Activated CD8-positive, alpha-beta T cell treated with anti-CD3 and anti-CD28 coated beads, Interleukin-2, amount 10 ng/mL, durations not matched to agents 7 days and 5 days (primary cell): ENCODE data around the gene NKX2-1. TPM values are rescaled to one million over a fixed set of nuclear protein-coding genes. Genes with fewer than 3 reads are reported as not detected.
"Not testable (repeated sequence)": the region's sequence is repeated elsewhere in the genome, so short reads cannot be mapped to it uniquely, and the experiment has no call there.

Experiments
- ATAC-seq: fragments of 150-1000 bp; cut with Tn5 transposase; one replicate; pipeline ENCODE4 v1.10.0; 2021; ENCODE audit warnings: moderate library complexity
- CTCF ChIA-PET: fragments of 350-600 bp; sonication (Branson Sonifier 250); formaldehyde crosslinking; loops from one replicate; lab custom pipeline; 2021; ENCODE audit warnings: antibody characterized with exemption; lab: Charles Lee
- POLR2A ChIA-PET: fragments of 350-600 bp; sonication (Branson Sonifier 250); formaldehyde crosslinking; loops from one replicate; lab custom pipeline; 2021; ENCODE audit warnings: antibody characterized with exemption; lab: Charles Lee
- DNase-seq: peaks from one replicate; pipeline ENCODE4 v3.0.0-alpha.2; 2020
- H3K27ac Mint-ChIP-seq: one replicate; pipeline ENCODE4 v1.8.0; 2021; ENCODE audit warnings: mild to moderate bottlenecking, mixed read lengths
- H3K27me3 Mint-ChIP-seq: one replicate; pipeline ENCODE4 v1.8.0; 2021; ENCODE audit warnings: low read depth, mixed read lengths
- H3K36me3 Mint-ChIP-seq: one replicate; pipeline ENCODE4 v1.8.0; 2021; ENCODE audit warnings: low read depth, mixed read lengths
- H3K4me1 Mint-ChIP-seq: one replicate; pipeline ENCODE4 v1.8.0; 2021; ENCODE audit warnings: low read depth, mixed read lengths
- H3K4me3 Mint-ChIP-seq: one replicate; pipeline ENCODE4 v1.8.0; 2021; ENCODE audit warnings: mild to moderate bottlenecking, mixed read lengths
- H3K9me3 Mint-ChIP-seq: one replicate; pipeline ENCODE4 v1.8.0; 2022; ENCODE audit warnings: mixed read lengths; ENCODE audit not compliant: insufficient read depth
- total RNA-seq, 2 experiments: library from RNA; stranded (reverse); gene quantifications; one replicate each; pipeline ENCODE4 v1.2.3, GENCODE V29; 2021

The NKX2-1 gene
- not detected for total RNA-seq

GRCh38 chr14:36519431-36520321 is at the start of gene NKX2-1:
NKX2-1 (minus strand) TSS chr14:36520232; CDS start chr14:36520129, 103 bp downstream.
- CTCF ChIA-PET = no interaction called here
- Mint-ChIP-seq H3K27me3 (peaks cover 73% of the 10 kb centered on the region), H3K36me3 (peaks cover 4% of the 10 kb centered on the region), H3K4me3 (peak within 1 kb of the TSS; percentile 44), H3K4me1 (peaks cover 7% of the 10 kb centered on the region), H3K27ac (peak within 1 kb of the TSS; percentile 49), H3K9me3 (peaks cover 7% of the 10 kb centered on the region)
- no peak for DNase-seq
- POLR2A ChIA-PET = no interaction called here
- ATAC-seq = no peak

- no peak overlapping the region for H3K27ac Mint-ChIP-seq
- DNase-seq (peak; percentile 36), ATAC-seq (no peak)
Observed at GRCh38 chr14:36556811-36557433, 36.9 kb upstream of the NKX2-1 start.

GRCh38 chr14:36555998-36556743 is 36.1 kb upstream of the NKX2-1 start:
- ChIA-PET CTCF (interaction anchor here (0.6 to 4.2 kb wide), 8 partner anchors 9 to 674 kb away, joined by 3 to 33 read pairs (median 4); no protein-coding TSS in a partner anchor), POLR2A (no interaction called here)
- no peak overlapping the region for H3K27ac Mint-ChIP-seq

More at GRCh38 chr14:36556811-36557433, 36.9 kb upstream of the NKX2-1 start:
- ChIA-PET CTCF (interaction anchor here (1.1 to 2.0 kb wide), 3 partner anchors 32 to 675 kb away, joined by 4 to 5 read pairs (median 4); no protein-coding TSS in a partner anchor), POLR2A (no interaction called here)
- Mint-ChIP-seq H3K4me3 (no peak overlapping the region), H3K36me3 (no peaks in the 10 kb centered on the region), H3K4me1 (no peaks in the 10 kb centered on the region), H3K9me3 (no peaks in the 10 kb centered on the region), H3K27me3 (peaks cover 8% of the 10 kb centered on the region)

GRCh38 chr14:36553656-36554260 is 33.7 kb upstream of the NKX2-1 start:
- Mint-ChIP-seq H3K4me3 (no peak overlapping the region), H3K36me3 (no peaks in the 10 kb centered on the region), H3K27ac (no peak overlapping the region), H3K9me3 (no peaks in the 10 kb centered on the region), H3K4me1 (no peaks in the 10 kb centered on the region), H3K27me3 (no peaks in the 10 kb centered on the region)
- ATAC-seq = no peak
- CTCF ChIA-PET = interaction anchor here (0.6 to 4.2 kb wide), 11 partner anchors 8 to 391 kb away, joined by 3 to 33 read pairs (median 3); no protein-coding TSS in a partner anchor
- DNase-seq = peak; percentile 22
- POLR2A ChIA-PET = no interaction called here

More at GRCh38 chr14:36555998-36556743, 36.1 kb upstream of the NKX2-1 start:
- Mint-ChIP-seq H3K9me3 (no peaks in the 10 kb centered on the region), H3K36me3 (no peaks in the 10 kb centered on the region), H3K4me1 (no peaks in the 10 kb centered on the region), H3K4me3 (no peak overlapping the region), H3K27me3 (peaks cover 3% of the 10 kb centered on the region)
- ATAC-seq (no peak), DNase-seq (no peak)

GRCh38 chr14:36550899-36551298 is 30.9 kb upstream of the NKX2-1 start:
- DNase-seq (no peak), ATAC-seq (no peak)
- no peaks in the 10 kb centered on the region for H3K4me1 Mint-ChIP-seq
- H3K4me3 Mint-ChIP-seq = no peak overlapping the region
- H3K27ac Mint-ChIP-seq = no peak overlapping the region
- H3K27me3 Mint-ChIP-seq = no peaks in the 10 kb centered on the region
- H3K9me3 Mint-ChIP-seq = no peaks in the 10 kb centered on the region
- no peaks in the 10 kb centered on the region for H3K36me3 Mint-ChIP-seq
- POLR2A ChIA-PET = no interaction called here
- CTCF ChIA-PET = no interaction called here

- CTCF ChIA-PET = interaction anchor here (1.8 kb wide), 1 partner anchor 9 kb away, joined by 7 read pairs; no protein-coding TSS in a partner anchor
- POLR2A ChIA-PET, H3K4me1 Mint-ChIP-seq, H3K27me3 Mint-ChIP-seq, H3K9me3 Mint-ChIP-seq, H3K4me3 Mint-ChIP-seq, DNase-seq, H3K27ac Mint-ChIP-seq, H3K36me3 Mint-ChIP-seq, ATAC-seq: not testable (repeated sequence)
Observed at GRCh38 chr14:36544280-36544679, 24.2 kb upstream of the NKX2-1 start.

GRCh38 chr14:36538051-36538450 is 18.0 kb upstream of the NKX2-1 start:
- CTCF ChIA-PET = interaction anchor here (0.7 to 1.0 kb wide), 2 partner anchors 8 to 12 kb away, joined by 3 read pairs; no protein-coding TSS in a partner anchor
- H3K4me1 Mint-ChIP-seq = no peaks in the 10 kb centered on the region
- H3K4me3 Mint-ChIP-seq = no peak overlapping the region
- DNase-seq = no peak
- ATAC-seq = no peak
- H3K27me3 Mint-ChIP-seq = peaks cover 6% of the 10 kb centered on the region
- no peaks in the 10 kb centered on the region for H3K9me3 Mint-ChIP-seq
- no peaks in the 10 kb centered on the region for H3K36me3 Mint-ChIP-seq
- POLR2A ChIA-PET = interaction anchor here (0.6 kb wide), 1 partner anchor 1176 kb away, joined by 3 read pairs; no protein-coding TSS in a partner anchor
- no peak overlapping the region for H3K27ac Mint-ChIP-seq

- POLR2A ChIA-PET = no interaction called here
- peaks cover 37% of the 10 kb centered on the region for H3K27me3 Mint-ChIP-seq
Observed at GRCh38 chr14:36529062-36529461, 9.0 kb upstream of the NKX2-1 start.

GRCh38 chr14:36525746-36526099 is 5.7 kb upstream of the NKX2-1 start:
- POLR2A ChIA-PET = no interaction called here
- Mint-ChIP-seq H3K36me3 (peaks cover 2% of the 10 kb centered on the region), H3K9me3 (peaks cover 7% of the 10 kb centered on the region), H3K27ac (no peak overlapping the region), H3K4me1 (peaks cover 2% of the 10 kb centered on the region), H3K27me3 (peaks cover 67% of the 10 kb centered on the region), H3K4me3 (no peak overlapping the region)
- CTCF ChIA-PET = interaction anchor here (0.6 to 1.7 kb wide), 8 partner anchors 10 to 416 kb away, joined by 3 to 5 read pairs (median 3); no protein-coding TSS in a partner anchor
- DNase-seq (no peak), ATAC-seq (no peak)

More at GRCh38 chr14:36529062-36529461, 9.0 kb upstream of the NKX2-1 start:
- ATAC-seq (no peak), DNase-seq (no peak)
- Mint-ChIP-seq H3K27ac (no peak overlapping the region), H3K4me1 (no peaks in the 10 kb centered on the region), H3K36me3 (no peaks in the 10 kb centered on the region), H3K4me3 (no peak overlapping the region), H3K9me3 (no peaks in the 10 kb centered on the region)
- CTCF ChIA-PET = no interaction called here

GRCh38 chr14:36524874-36525745 is 5.1 kb upstream of the NKX2-1 start:
- DNase-seq (no peak), ATAC-seq (no peak)
- ChIA-PET POLR2A (no interaction called here), CTCF (interaction anchor here (0.7 to 1.7 kb wide), 6 partner anchors 9 to 417 kb away, joined by 3 to 5 read pairs (median 3); no protein-coding TSS in a partner anchor)
- peaks cover 2% of the 10 kb centered on the region for H3K4me1 Mint-ChIP-seq
- H3K36me3 Mint-ChIP-seq = peaks cover 2% of the 10 kb centered on the region
- H3K27me3 Mint-ChIP-seq = peaks cover 70% of the 10 kb centered on the region
- H3K9me3 Mint-ChIP-seq = peaks cover 7% of the 10 kb centered on the region
- no peak overlapping the region for H3K4me3 Mint-ChIP-seq
- no peak overlapping the region for H3K27ac Mint-ChIP-seq
